ENCODE data around the gene ZSWIM2. TPM values are rescaled to one million over a fixed set of nuclear protein-coding genes. Genes with fewer than 3 reads are reported as not detected.

ZSWIM2 gene
- total RNA-seq, 3 donors from 2014 or later (not counting 1 experiment from before 2014, with no cell fraction given), result not detected

DNA sequence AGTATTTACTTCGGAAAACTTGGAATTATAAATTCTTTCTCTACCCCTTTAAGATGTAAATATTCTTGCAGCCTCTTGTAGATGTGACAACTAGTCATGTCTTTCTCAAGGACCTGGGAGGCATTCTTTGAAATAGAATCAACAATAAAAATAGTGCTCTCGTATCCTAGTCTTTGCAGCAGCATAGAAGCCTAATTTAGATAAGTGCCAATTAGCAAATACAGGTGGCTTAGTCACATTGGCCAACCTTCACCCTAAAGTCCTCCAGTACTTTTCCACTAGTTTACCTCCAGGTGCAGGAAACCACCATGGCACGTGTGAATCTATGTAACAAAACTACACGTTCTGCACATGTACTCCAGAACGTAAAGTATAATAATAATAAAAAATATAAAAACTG lies 3.5 kb upstream of the ZSWIM2 start:
- Mint-ChIP-seq H3K36me3 (no peaks in the 10 kb centered on the region), H3K27me3 (ENCODE audit: low read depth in 2 of 2) (peaks cover 0 to 6% of the 10 kb centered on the region in 2 donors), H3K27ac (no peak overlapping the region), H3K4me1 (peaks cover 8 to 12% of the 10 kb centered on the region in 2 donors), H3K4me3 (no peak overlapping the region), H3K9me3 (peaks cover 0 to 6% of the 10 kb centered on the region in 2 donors)
- DNase-seq (no peak), ATAC-seq (no peak)
- WGBS (ENCODE audit: insufficient coverage), result 85% methylated on average over 3 of the region's 5 CpGs
- Histone ChIP-seq H3K36me3 (ENCODE audit: control insufficient read depth, insufficient read depth, low read length) (no peaks in the 10 kb centered on the region), H3K27ac (ENCODE audit: low read length) (no peak overlapping the region), H3K9me3 (ENCODE audit: control insufficient read depth, insufficient read depth, low read length) (no peaks in the 10 kb centered on the region), H3K4me1 (ENCODE audit: control insufficient read depth, insufficient read depth, low read length) (peaks cover 8% of the 10 kb centered on the region), H3K27me3 (ENCODE audit: control insufficient read depth, insufficient read depth, low read length) (no peaks in the 10 kb centered on the region), H3K4me3 (ENCODE audit: low read length) (no peak overlapping the region)
- intact Hi-C loops (cut with micrococcal nuclease), result no loop called here
- TF ChIP-seq, protein P1, sequence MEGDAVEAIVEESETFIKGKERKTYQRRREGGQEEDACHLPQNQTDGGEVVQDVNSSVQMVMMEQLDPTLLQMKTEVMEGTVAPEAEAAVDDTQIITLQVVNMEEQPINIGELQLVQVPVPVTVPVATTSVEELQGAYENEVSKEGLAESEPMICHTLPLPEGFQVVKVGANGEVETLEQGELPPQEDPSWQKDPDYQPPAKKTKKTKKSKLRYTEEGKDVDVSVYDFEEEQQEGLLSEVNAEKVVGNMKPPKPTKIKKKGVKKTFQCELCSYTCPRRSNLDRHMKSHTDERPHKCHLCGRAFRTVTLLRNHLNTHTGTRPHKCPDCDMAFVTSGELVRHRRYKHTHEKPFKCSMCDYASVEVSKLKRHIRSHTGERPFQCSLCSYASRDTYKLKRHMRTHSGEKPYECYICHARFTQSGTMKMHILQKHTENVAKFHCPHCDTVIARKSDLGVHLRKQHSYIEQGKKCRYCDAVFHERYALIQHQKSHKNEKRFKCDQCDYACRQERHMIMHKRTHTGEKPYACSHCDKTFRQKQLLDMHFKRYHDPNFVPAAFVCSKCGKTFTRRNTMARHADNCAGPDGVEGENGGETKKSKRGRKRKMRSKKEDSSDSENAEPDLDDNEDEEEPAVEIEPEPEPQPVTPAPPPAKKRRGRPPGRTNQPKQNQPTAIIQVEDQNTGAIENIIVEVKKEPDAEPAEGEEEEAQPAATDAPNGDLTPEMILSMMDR (IDR thresholded peaks at IDR 0.05), result no peak

DNA sequence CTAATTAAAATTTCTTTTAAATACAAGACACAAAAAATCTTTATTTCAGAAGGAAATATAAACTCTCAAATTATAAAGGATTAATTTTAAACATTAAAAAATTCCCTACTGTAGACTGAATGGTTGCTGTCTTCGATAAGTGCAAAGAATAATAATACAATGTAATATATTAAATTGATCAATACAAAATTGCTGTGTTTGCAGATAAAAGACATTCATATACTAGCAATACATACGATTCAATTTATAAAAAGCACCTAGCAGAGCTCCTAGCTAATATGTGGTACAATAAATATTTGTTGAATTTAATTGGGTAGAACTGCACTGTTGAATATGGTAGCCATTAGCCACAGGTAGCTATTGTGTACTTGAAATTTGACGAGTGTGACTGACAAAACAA lies 6.6 kb downstream of the ZSWIM2 start:
- peaks cover 4 to 5% of the 10 kb centered on the region in 2 donors for H3K9me3 Mint-ChIP-seq
- no peaks in the 10 kb centered on the region for H3K27me3 ChIP-seq (ENCODE audit: control insufficient read depth, insufficient read depth, low read length)
- H3K36me3 Mint-ChIP-seq, result no peaks in the 10 kb centered on the region
- TF ChIP-seq, protein P1 (IDR thresholded peaks at IDR 0.05), result no peak
- intact Hi-C loops (cut with micrococcal nuclease), result no loop called here
- no peaks in the 10 kb centered on the region for H3K4me1 ChIP-seq (ENCODE audit: control insufficient read depth, insufficient read depth, low read length)
- H3K4me1 Mint-ChIP-seq, result no peaks in the 10 kb centered on the region
- H3K27ac ChIP-seq (ENCODE audit: low read length), result no peak overlapping the region
- H3K27ac Mint-ChIP-seq, result no peak overlapping the region
- no peaks in the 10 kb centered on the region for H3K27me3 Mint-ChIP-seq (ENCODE audit: low read depth in 2 of 2)
- DNase-seq, result no peak
- H3K36me3 ChIP-seq (ENCODE audit: control insufficient read depth, insufficient read depth, low read length), result no peaks in the 10 kb centered on the region
- H3K4me3 ChIP-seq (ENCODE audit: low read length), result no peak overlapping the region
- 100% methylated on average over 1 of the region's 3 CpGs for WGBS (ENCODE audit: insufficient coverage)
- H3K4me3 Mint-ChIP-seq, result no peak overlapping the region
- no peak for ATAC-seq
- H3K9me3 ChIP-seq (ENCODE audit: control insufficient read depth, insufficient read depth, low read length), result no peaks in the 10 kb centered on the region

DNA sequence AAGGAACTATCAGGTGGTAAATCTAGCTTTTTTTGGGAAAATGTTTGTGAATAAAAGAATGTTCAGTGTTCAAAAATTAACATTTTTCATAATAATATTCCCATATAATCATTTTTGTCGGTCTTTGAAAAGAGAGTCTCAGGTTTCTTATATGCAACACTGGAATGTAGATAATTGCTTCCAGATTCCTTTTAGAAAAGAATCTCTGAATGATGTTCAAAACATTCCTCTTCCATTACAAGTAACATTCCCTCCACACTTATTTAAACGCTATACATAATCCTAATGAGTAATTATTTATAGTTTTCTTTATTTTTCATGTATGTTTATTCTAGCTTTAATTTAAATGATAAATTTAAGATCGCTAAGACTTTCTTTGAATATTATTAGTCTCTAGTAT lies 7.0 kb downstream of the ZSWIM2 start:
- Mint-ChIP-seq H3K36me3 (no peaks in the 10 kb centered on the region), H3K4me1 (no peaks in the 10 kb centered on the region), H3K9me3 (peaks cover 4 to 5% of the 10 kb centered on the region in 2 donors), H3K27me3 (ENCODE audit: low read depth in 2 of 2) (no peaks in the 10 kb centered on the region), H3K4me3 (no peak overlapping the region), H3K27ac (no peak overlapping the region)
- Histone ChIP-seq H3K9me3 (ENCODE audit: control insufficient read depth, insufficient read depth, low read length) (no peaks in the 10 kb centered on the region), H3K27ac (ENCODE audit: low read length) (no peak overlapping the region), H3K4me1 (ENCODE audit: control insufficient read depth, insufficient read depth, low read length) (no peaks in the 10 kb centered on the region), H3K36me3 (ENCODE audit: control insufficient read depth, insufficient read depth, low read length) (no peaks in the 10 kb centered on the region), H3K27me3 (ENCODE audit: control insufficient read depth, insufficient read depth, low read length) (no peaks in the 10 kb centered on the region), H3K4me3 (ENCODE audit: low read length) (no peak overlapping the region)
- ATAC-seq, result no peak
- no CpG with 5 or more reads among the region's 3 CpGs for WGBS (ENCODE audit: insufficient coverage)
- TF ChIP-seq, protein P1 (IDR thresholded peaks at IDR 0.05), result no peak
- intact Hi-C loops (cut with micrococcal nuclease), result no loop called here
- no peak for DNase-seq

DNA sequence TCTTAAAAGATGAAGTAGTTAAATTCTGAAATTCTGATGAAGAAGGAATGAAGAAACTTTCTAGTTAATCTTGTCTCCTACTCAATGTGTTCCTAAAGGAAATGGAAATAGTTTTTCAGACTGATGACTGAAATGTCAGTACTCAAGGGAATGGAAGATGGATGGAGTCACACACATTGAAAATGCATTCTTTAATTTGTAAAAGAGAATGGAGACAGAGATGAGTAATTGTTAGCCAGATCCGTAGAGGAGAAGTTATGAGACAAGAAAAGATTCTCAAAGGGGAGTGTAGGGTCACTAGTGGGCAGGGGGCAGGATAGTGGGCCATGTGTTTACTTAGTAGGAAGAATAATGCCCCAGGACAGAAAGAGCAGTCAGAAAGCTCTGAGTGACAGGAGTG lies 13.3 kb downstream of the ZSWIM2 start:
- Mint-ChIP-seq H3K9me3 (peaks cover 2 to 5% of the 10 kb centered on the region in 2 donors), H3K27ac (no peak overlapping the region), H3K4me1 (no peaks in the 10 kb centered on the region), H3K36me3 (no peaks in the 10 kb centered on the region), H3K27me3 (ENCODE audit: low read depth in 2 of 2) (no peaks in the 10 kb centered on the region), H3K4me3 (no peak overlapping the region)
- ATAC-seq (no peak), DNase-seq (no peak)
- intact Hi-C loops (cut with micrococcal nuclease), result no loop called here
- 78% methylated on average over 1 of the region's 1 CpG for WGBS (ENCODE audit: insufficient coverage)
- Histone ChIP-seq H3K4me1 (ENCODE audit: control insufficient read depth, insufficient read depth, low read length) (no peaks in the 10 kb centered on the region), H3K36me3 (ENCODE audit: control insufficient read depth, insufficient read depth, low read length) (no peaks in the 10 kb centered on the region), H3K9me3 (ENCODE audit: control insufficient read depth, insufficient read depth, low read length) (no peaks in the 10 kb centered on the region), H3K27me3 (ENCODE audit: control insufficient read depth, insufficient read depth, low read length) (no peaks in the 10 kb centered on the region), H3K27ac (ENCODE audit: low read length) (no peak overlapping the region), H3K4me3 (ENCODE audit: low read length) (no peak overlapping the region)
- TF ChIP-seq, protein P1 (IDR thresholded peaks at IDR 0.05), result no peak

All from natural killer cell (primary cell).